ENCODE data around the gene ILF3. TPM values are rescaled to one million over a fixed set of nuclear protein-coding genes. Genes with fewer than 3 reads are reported as not detected.

ILF3 gene
- total RNA-seq, 4 donors from 2014 or later = 101 to 237 (median 120) TPM

- no peak for ATAC-seq (ENCODE audit: low FRiP score)
- no peak for DNase-seq (ENCODE audit: low spot score)
- TF ChIP-seq CTCF (IDR thresholded peaks at IDR 0.05) = no peak
Observed at GRCh38 chr19:10642473-10643171, 11.5 kb upstream of the ILF3 start.

- no peak for TF ChIP-seq CTCF (IDR thresholded peaks at IDR 0.05)
- DNase-seq (ENCODE audit: low spot score) (no peak), ATAC-seq (ENCODE audit: low FRiP score) (no peak)
Observed at GRCh38 chr19:10643172-10643967, 10.8 kb upstream of the ILF3 start.

- DNase-seq (ENCODE audit: low spot score) (no peak), ATAC-seq (ENCODE audit: low FRiP score) (no peak)
- TF ChIP-seq CTCF (IDR thresholded peaks at IDR 0.05) = no peak
Observed at GRCh38 chr19:10643968-10644259, 10.2 kb upstream of the ILF3 start.

GRCh38 chr19:10644260-10645007 is 9.7 kb upstream of the ILF3 start:
- DNase-seq (ENCODE audit: low spot score) (peak; percentile 68), ATAC-seq (ENCODE audit: low FRiP score) (peak; percentile 88)
- TF ChIP-seq CTCF (IDR thresholded peaks at IDR 0.05) = peak in 1 of 3 donors; percentile 50

- no peak for DNase-seq (ENCODE audit: low spot score)
- TF ChIP-seq CTCF (IDR thresholded peaks at IDR 0.05) = no peak
- ATAC-seq (ENCODE audit: low FRiP score) = no peak
Observed at GRCh38 chr19:10646456-10647159, 7.5 kb upstream of the ILF3 start.

GRCh38 chr19:10648360-10648759 is 5.8 kb upstream of the ILF3 start:
- ATAC-seq (ENCODE audit: low FRiP score) (no peak), DNase-seq (ENCODE audit: low spot score) (no peak)
- TF ChIP-seq CTCF (IDR thresholded peaks at IDR 0.05) = no peak

Data from omental fat pad (tissue), 4 donors.